Coronary artery (tissue), 2 donors: ENCODE data around the gene NFE2L3.

ENCODE experiments used
- DNase-seq: peaks from one replicate; pipeline ENCODE4 v3.0.0-alpha.2; 2017; ENCODE audit warnings: low spot score
- H3K27ac ChIP-seq, 2 donors: fragments of 200-600 bp; sonication (generic); one replicate each; pipeline ENCODE4 v1.5.1; 2016 to 2019
- H3K4me3 ChIP-seq: fragments of 200-600 bp; sonication (generic); 2 replicates; pipeline ENCODE4 v1.5.1; 2016; ENCODE audit warnings: mild to moderate bottlenecking, moderate library complexity
- TF ChIP-seq, protein P1 (sequence below): fragments of 200-600 bp; sonication (generic); IDR thresholded peaks from one replicate; pipeline ENCODE4 v1.5.1; 2019; ENCODE audit warnings: antibody characterized with exemption

Gene NFE2L3

GRCh38 chr7:26135551-26135950 is 16.4 kb upstream of the NFE2L3 start:
- Histone ChIP-seq H3K27ac (no peak overlapping the region), H3K4me3 (no peak overlapping the region)
- no peak for DNase-seq
- TF ChIP-seq, protein P1, sequence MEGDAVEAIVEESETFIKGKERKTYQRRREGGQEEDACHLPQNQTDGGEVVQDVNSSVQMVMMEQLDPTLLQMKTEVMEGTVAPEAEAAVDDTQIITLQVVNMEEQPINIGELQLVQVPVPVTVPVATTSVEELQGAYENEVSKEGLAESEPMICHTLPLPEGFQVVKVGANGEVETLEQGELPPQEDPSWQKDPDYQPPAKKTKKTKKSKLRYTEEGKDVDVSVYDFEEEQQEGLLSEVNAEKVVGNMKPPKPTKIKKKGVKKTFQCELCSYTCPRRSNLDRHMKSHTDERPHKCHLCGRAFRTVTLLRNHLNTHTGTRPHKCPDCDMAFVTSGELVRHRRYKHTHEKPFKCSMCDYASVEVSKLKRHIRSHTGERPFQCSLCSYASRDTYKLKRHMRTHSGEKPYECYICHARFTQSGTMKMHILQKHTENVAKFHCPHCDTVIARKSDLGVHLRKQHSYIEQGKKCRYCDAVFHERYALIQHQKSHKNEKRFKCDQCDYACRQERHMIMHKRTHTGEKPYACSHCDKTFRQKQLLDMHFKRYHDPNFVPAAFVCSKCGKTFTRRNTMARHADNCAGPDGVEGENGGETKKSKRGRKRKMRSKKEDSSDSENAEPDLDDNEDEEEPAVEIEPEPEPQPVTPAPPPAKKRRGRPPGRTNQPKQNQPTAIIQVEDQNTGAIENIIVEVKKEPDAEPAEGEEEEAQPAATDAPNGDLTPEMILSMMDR = no peak

- no peak for DNase-seq
Measured at GRCh38 chr7:26136831-26137230, 15.2 kb upstream of the NFE2L3 start.

DNA sequence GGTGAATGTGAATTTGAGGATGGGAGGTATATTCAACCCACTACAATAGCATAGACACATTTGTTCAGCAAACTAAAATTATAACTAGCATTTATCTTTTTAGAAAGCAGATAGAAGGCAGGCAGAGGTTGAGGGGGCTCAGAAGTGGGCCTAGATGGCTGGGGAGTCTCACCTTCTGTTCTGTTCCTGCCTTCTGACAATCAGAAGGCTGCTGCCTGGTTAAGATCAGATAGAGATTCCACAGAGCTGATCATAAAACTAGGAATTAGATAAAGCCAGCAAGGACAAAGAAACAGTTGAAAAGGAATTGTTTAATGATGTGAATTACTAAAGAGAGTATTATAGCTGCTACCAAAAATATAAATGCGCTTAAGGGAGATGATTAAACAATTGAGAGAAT is 11.6 kb upstream of the NFE2L3 start:
- TF ChIP-seq, protein P1 = no peak
- H3K4me3 ChIP-seq = no peak overlapping the region

More at GRCh38 chr7:26136831-26137230, 15.2 kb upstream of the NFE2L3 start:
- H3K27ac ChIP-seq = no peak overlapping the region
- no peak overlapping the region for H3K4me3 ChIP-seq
- TF ChIP-seq, protein P1 = no peak

DNA sequence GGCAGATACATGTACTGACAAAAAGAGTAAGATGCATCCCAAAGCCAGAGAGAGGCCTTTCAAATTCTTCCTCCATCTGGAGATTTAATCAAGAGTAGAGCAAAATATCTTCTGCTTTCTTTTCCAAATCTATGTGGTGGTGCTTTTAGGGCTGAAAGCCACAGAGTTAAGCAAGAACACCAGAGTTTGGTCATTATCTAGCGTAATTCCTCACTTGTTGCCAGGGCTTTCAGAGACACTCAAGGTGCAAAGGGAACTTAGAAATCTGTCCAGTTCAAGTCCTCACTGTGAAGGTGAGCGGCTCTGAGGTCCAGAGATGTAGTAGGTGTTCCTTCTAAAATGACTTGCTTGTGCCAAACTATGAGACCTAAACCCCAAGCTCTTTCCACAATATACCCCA is 10.9 kb upstream of the NFE2L3 start:
- Histone ChIP-seq H3K4me3 (no peak overlapping the region), H3K27ac (no peak overlapping the region)
- TF ChIP-seq, protein P1 = no peak
- no peak for DNase-seq

More for the DNA sequence above, 11.6 kb upstream of the NFE2L3 start:
- H3K27ac ChIP-seq = no peak overlapping the region
- no peak for DNase-seq

- no peak overlapping the region for H3K27ac ChIP-seq
- TF ChIP-seq, protein P1 = no peak
- DNase-seq = no peak
- H3K4me3 ChIP-seq = no peak overlapping the region
Measured at GRCh38 chr7:26143298-26144048, 8.5 kb upstream of the NFE2L3 start.

DNA sequence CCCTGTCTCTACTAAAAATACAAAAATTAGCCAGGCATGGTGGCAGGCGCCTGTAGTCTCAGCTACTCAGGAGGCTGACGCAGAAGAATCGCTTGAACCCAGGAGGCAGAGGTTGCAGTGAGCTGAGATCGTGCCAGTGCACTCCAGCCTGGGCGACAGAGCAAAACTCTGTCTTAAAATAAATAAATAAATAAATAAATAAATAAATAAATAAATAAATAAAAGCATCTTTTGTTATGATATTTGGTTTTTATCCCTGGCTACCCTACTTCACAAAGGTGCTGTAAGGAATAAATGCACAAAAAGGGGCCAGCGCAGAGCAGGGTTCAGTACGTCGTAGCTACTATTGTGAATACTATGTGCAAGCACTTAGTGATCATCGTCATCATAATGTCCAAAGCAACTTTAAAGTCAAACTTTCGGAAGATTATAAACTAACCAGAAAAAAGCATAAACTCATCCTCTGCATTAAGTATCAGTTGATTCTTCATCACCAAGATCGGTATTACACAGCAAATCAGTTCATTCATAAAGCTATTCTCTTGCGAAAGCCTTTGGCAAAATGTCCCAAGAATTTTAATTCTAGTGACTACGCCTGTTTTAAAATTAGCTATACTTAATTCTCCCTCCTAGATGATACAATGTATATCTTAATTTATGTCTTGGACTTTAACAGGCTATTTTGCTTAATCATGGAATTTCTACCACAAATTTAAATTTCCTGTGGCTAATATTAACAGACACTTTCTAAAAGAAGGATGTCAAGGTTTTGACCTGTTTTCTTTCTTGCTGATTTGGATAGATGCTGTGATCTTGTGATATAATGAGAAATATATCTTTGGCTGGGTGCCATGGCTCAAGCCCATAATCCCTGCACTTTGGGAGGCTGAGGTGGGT is 7.6 kb upstream of the NFE2L3 start:
- TF ChIP-seq, protein P1 = no peak
- no peak for DNase-seq
- Histone ChIP-seq H3K27ac (no peak overlapping the region), H3K4me3 (no peak overlapping the region)
